HG03460 (cell line): ENCODE measurements around the gene SARNP.

Source experiments
- ATAC-seq: cut with Tn5 transposase; IDR thresholded peaks from one replicate; pipeline ENCODE4 v1.9.1; 2021; ENCODE audit not compliant: unreplicated experiment

SARNP gene

GRCh38 chr12:55726971-55727370 lies 90.6 kb downstream of the SARNP start:
- no peak for ATAC-seq

- ATAC-seq: no peak
Measured at GRCh38 chr12:55725556-55725955, 92.0 kb downstream of the SARNP start.

- ATAC-seq: no peak
Measured at GRCh38 chr12:55724940-55725309, 92.6 kb downstream of the SARNP start.

GRCh38 chr12:55724226-55724939 lies 93.1 kb downstream of the SARNP start:
- no peak for ATAC-seq

GRCh38 chr12:55723516-55724225 lies 93.9 kb downstream of the SARNP start:
- no peak for ATAC-seq

GRCh38 chr12:55722948-55723347 lies 94.6 kb downstream of the SARNP start:
- no peak for ATAC-seq

GRCh38 chr12:55721601-55722213 lies 95.8 kb downstream of the SARNP start:
- no peak for ATAC-seq

GRCh38 chr12:55720894-55721444 lies 96.6 kb downstream of the SARNP start:
- no peak for ATAC-seq

- ATAC-seq: no peak
Measured at GRCh38 chr12:55720071-55720564, 97.4 kb downstream of the SARNP start, which contains the start of gene RDH5. RDH5 (plus strand) TSS chr12:55720393; CDS start chr12:55721185, 792 bp downstream.

- ATAC-seq: no peak
Measured at GRCh38 chr12:55719371-55719770, 98.2 kb downstream of the SARNP start.

GRCh38 chr12:55718624-55719275 lies 98.8 kb downstream of the SARNP start:
- ATAC-seq: no peak

- no peak for ATAC-seq
Measured at GRCh38 chr12:55718015-55718414, 99.5 kb downstream of the SARNP start.

GRCh38 chr12:55717011-55718007 lies 100.2 kb downstream of the SARNP start:
- ATAC-seq: no peak

GRCh38 chr12:55716582-55716957 lies 101.0 kb downstream of the SARNP start:
- ATAC-seq: no peak

GRCh38 chr12:55715833-55716581 lies 101.5 kb downstream of the SARNP start, which contains the start of gene BLOC1S1:
BLOC1S1 (plus strand) TSS chr12:55716046; CDS start chr12:55716052, 6 bp downstream.
- peak; percentile 97 for ATAC-seq

GRCh38 chr12:55715169-55715764 lies 102.3 kb downstream of the SARNP start:
- no peak for ATAC-seq

- ATAC-seq: no peak
Measured at GRCh38 chr12:55713721-55714120, 103.8 kb downstream of the SARNP start.

GRCh38 chr12:55712700-55713415 lies 104.7 kb downstream of the SARNP start:
- ATAC-seq: no peak
